H1 (cell line): ENCODE measurements around the gene ZNF385B. TPM values are rescaled to one million over a fixed set of nuclear protein-coding genes. Genes with fewer than 3 reads are reported as not detected.

Source experiments
- CTCF ChIA-PET: fragments of 300-600 bp; sonication (Branson Sonifier 250); formaldehyde crosslinking; loops from one replicate; lab custom pipeline; 2021; ENCODE audit not compliant: partially characterized antibody; lab: Charles Lee
- POLR2A ChIA-PET: fragments of 300-600 bp; sonication (Branson Sonifier 250); formaldehyde crosslinking; loops from one replicate; lab custom pipeline; 2021; ENCODE audit warnings: inconsistent platforms; ENCODE audit not compliant: partially characterized antibody; lab: Charles Lee
- DNase-seq, 2 experiments: peaks; one replicate each; pipeline versions ENCODE4 v3.0.0 to v3.0.0-alpha.2; 2010 to 2022; ENCODE audit warnings: low spot score in 2 of 2, low read depth in 1 of 2, mixed read lengths in 1 of 2
- FAIRE-seq: peaks from 2 replicates; lab custom pipeline; 2011; peaks lifted over from hg19 to GRCh38; lab: Jason Lieb, UNC
- H2AFZ ChIP-seq: 2 replicates; pipeline ENCODE4 v1.8.1; 2012; ENCODE audit warnings: low read length, inconsistent platforms
- H2AK5ac ChIP-seq: 2 replicates; pipeline ENCODE4 v1.6.1; 2013; ENCODE audit warnings: low read depth, low read length
- H2BK120ac ChIP-seq: replicated peaks from 2 replicates; pipeline ENCODE3; 2013; ENCODE audit warnings: low read depth, low read length, inconsistent platforms
- H2BK12ac ChIP-seq: 2 replicates; pipeline ENCODE4 v1.6.1; 2013; ENCODE audit warnings: low read depth, low read length
- H2BK15ac ChIP-seq: 2 replicates; pipeline ENCODE4 v1.6.1; 2013; ENCODE audit warnings: low read length
- H2BK20ac ChIP-seq: 2 replicates; pipeline ENCODE4 v1.6.1; 2013; ENCODE audit warnings: low read length
- H2BK5ac ChIP-seq: 2 replicates; pipeline ENCODE4 v1.6.1; 2013; ENCODE audit warnings: low read depth, low read length
- H3K14ac ChIP-seq: 2 replicates; pipeline ENCODE4 v1.6.1; 2013; ENCODE audit warnings: inconsistent platforms; ENCODE audit not compliant: insufficient read length
- H3K18ac ChIP-seq: 2 replicates; pipeline ENCODE4 v1.6.1; 2013; ENCODE audit warnings: low read length; ENCODE audit errors: extremely low read depth
- H3K23ac ChIP-seq: 2 replicates; pipeline ENCODE4 v1.6.1; 2013; ENCODE audit warnings: inconsistent platforms; ENCODE audit not compliant: insufficient read length
- H3K23me2 ChIP-seq: 2 replicates; pipeline ENCODE4 v1.6.1; 2013; ENCODE audit warnings: low read depth, low read length
- H3K27ac ChIP-seq: 2 replicates; pipeline ENCODE4 v1.6.1; 2011; ENCODE audit warnings: low read depth, low read length, inconsistent platforms
- H3K27me3 ChIP-seq, 4 experiments: replicated peaks in 1 of 4; 1 replicate in 1 of 4; 2 replicates in 3 of 4; pipeline versions ENCODE4 v1.6.1 to v1.8.1; 2011 to 2013; ENCODE audit warnings: low read length in 3 of 4, mild to moderate bottlenecking in 3 of 4, inconsistent platforms in 2 of 4, mixed read lengths in 2 of 4, moderate library complexity in 1 of 4; ENCODE audit not compliant: control insufficient read depth in 3 of 4, insufficient read depth in 3 of 4; ENCODE audit errors: extremely low read depth in 1 of 4
- H3K36me3 ChIP-seq, 4 experiments: 2 replicates each; pipeline versions ENCODE4 v1.6.1 to v1.8.1; 2011 to 2013; ENCODE audit warnings: mild to moderate bottlenecking in 4 of 4, low read length in 3 of 4, moderate library complexity in 2 of 4, control low read depth in 1 of 4, inconsistent platforms in 1 of 4; ENCODE audit not compliant: insufficient read depth in 4 of 4, control insufficient read depth in 2 of 4
- H3K4ac ChIP-seq: replicated peaks from 2 replicates; pipeline ENCODE3; 2013; ENCODE audit warnings: low read length, low read depth, mixed read lengths, inconsistent platforms; ENCODE audit not compliant: insufficient read length
- H3K4me1 ChIP-seq, 4 experiments: replicated peaks in 1 of 4; 1 replicate in 1 of 4; 2 replicates in 3 of 4; pipeline versions ENCODE4 v1.6.1 to v1.8.1; 2011 to 2013; ENCODE audit warnings: low read length in 3 of 4, inconsistent platforms in 2 of 4, mixed read lengths in 1 of 4; ENCODE audit not compliant: insufficient read depth in 4 of 4, control insufficient read depth in 3 of 4
- H3K4me2 ChIP-seq, 2 experiments: 2 replicates each; pipeline versions ENCODE4 v1.6.1 to v1.8.1; 2011 to 2013; ENCODE audit warnings: low read depth in 2 of 2, low read length in 2 of 2, control low read depth in 1 of 2, inconsistent platforms in 1 of 2, mild to moderate bottlenecking in 1 of 2; ENCODE audit not compliant: insufficient read depth in 1 of 2
- H3K4me3 ChIP-seq, 4 experiments: fragments of 200-600, 300-600 bp in 1 of 4; sonication (generic), shearing (Covaris generic), sonication (Bioruptor Twin) in 1 of 4; 2 replicates each; pipeline versions ENCODE4 v1.5.1 to v1.8.1; 2011 to 2016; ENCODE audit warnings: low read length in 4 of 4, low read depth in 3 of 4, control low read depth in 2 of 4, inconsistent platforms in 2 of 4, mild to moderate bottlenecking in 2 of 4, mixed read lengths in 1 of 4, moderate library complexity in 1 of 4; ENCODE audit not compliant: insufficient read depth in 2 of 4; ENCODE audit errors: extremely low read depth in 1 of 4
- H3K56ac ChIP-seq: replicated peaks from 2 replicates; pipeline ENCODE3; 2013; ENCODE audit warnings: low read depth, mild to moderate bottlenecking, mixed read lengths, low read length, inconsistent platforms; ENCODE audit not compliant: insufficient read length
- H3K79me1 ChIP-seq: 2 replicates; pipeline ENCODE4 v1.6.1; 2013; ENCODE audit warnings: low read depth, low read length, control low read depth
- H3K79me2 ChIP-seq, 2 experiments: 2 replicates each; pipeline versions ENCODE4 v1.6.1 to v1.8.1; 2012 to 2013; ENCODE audit warnings: low read length in 2 of 2, mild to moderate bottlenecking in 2 of 2, inconsistent platforms in 1 of 2; ENCODE audit not compliant: insufficient read depth in 2 of 2, control insufficient read depth in 1 of 2
- H3K9ac ChIP-seq, 4 experiments: replicated peaks in 1 of 4; 1 replicate in 1 of 4; 2 replicates in 3 of 4; pipeline versions ENCODE4 v1.6.1 to v1.8.1; 2011 to 2013; ENCODE audit warnings: low read depth in 3 of 4, low read length in 3 of 4, control low read depth in 2 of 4, mild to moderate bottlenecking in 2 of 4, moderate library complexity in 2 of 4, inconsistent platforms in 1 of 4; ENCODE audit errors: extremely low read depth in 1 of 4
- H3K9me3 ChIP-seq, 2 experiments: 2 replicates each; pipeline versions ENCODE4 v1.6.1 to v1.8.1; 2012 to 2013; ENCODE audit warnings: mild to moderate bottlenecking in 2 of 2, moderate library complexity in 2 of 2, control low read depth in 1 of 2, inconsistent platforms in 1 of 2, low read depth in 1 of 2, low read length in 1 of 2, mixed read lengths in 1 of 2; ENCODE audit not compliant: insufficient read depth in 2 of 2
- H4K20me1 ChIP-seq, 2 experiments: replicated peaks in 1 of 2; 2 replicates each; pipeline versions ENCODE3 to v1.8.1; 2011 to 2013; ENCODE audit warnings: inconsistent platforms in 2 of 2, low read length in 2 of 2, mild to moderate bottlenecking in 1 of 2; ENCODE audit not compliant: insufficient read depth in 2 of 2, control insufficient read depth in 1 of 2
- H4K5ac ChIP-seq: 2 replicates; pipeline ENCODE4 v1.6.1; 2013; ENCODE audit warnings: low read length, low read depth, mixed read lengths, inconsistent platforms; ENCODE audit not compliant: insufficient read length
- H4K8ac ChIP-seq: 2 replicates; pipeline ENCODE4 v1.8.0; 2013; ENCODE audit warnings: mild to moderate bottlenecking, moderate library complexity, low read length, inconsistent platforms; ENCODE audit not compliant: insufficient read depth; ENCODE audit errors: extremely low read depth
- H4K91ac ChIP-seq: replicated peaks from 2 replicates; pipeline ENCODE3; 2013; ENCODE audit warnings: low read length, mixed read lengths, inconsistent platforms; ENCODE audit not compliant: insufficient read length
- ASH2L ChIP-seq: fragments of 200-600, 300-600 bp; sonication (generic); IDR thresholded peaks from one replicate; pipeline ENCODE4 v1.7.1; 2017; ENCODE audit warnings: low read length
- CTBP2 ChIP-seq: IDR thresholded peaks from 2 replicates; pipeline ENCODE4 v1.7.0; 2011; ENCODE audit warnings: borderline replicate concordance, mild to moderate bottlenecking, moderate library complexity, mixed read lengths, low read length; ENCODE audit not compliant: insufficient read depth, insufficient read length
- POLR2A ChIP-seq, 2 experiments: IDR thresholded peaks; 1 replicate in 1 of 2; 2 replicates in 1 of 2; pipeline ENCODE4 v1.6.1; 2011; ENCODE audit warnings: low read depth in 2 of 2, low read length in 2 of 2, mild to moderate bottlenecking in 2 of 2; ENCODE audit errors: control extremely low read depth in 1 of 2
- TEAD4 ChIP-seq: IDR thresholded peaks from 2 replicates; pipeline ENCODE4 v1.6.1; 2012; ENCODE audit warnings: low read depth, low read length, inconsistent platforms, mixed read lengths
- WGBS, 2 experiments: shearing (Covaris generic) in 1 of 2; methylation state at CpG; one replicate each; pipeline versions ENCODE4 v1.1.6 to v1.1.7; 2013 to 2015; ENCODE audit warnings: low lambda C conversion rate in 2 of 2, mixed read lengths in 2 of 2, inconsistent platforms in 1 of 2, low coverage in 1 of 2, missing lambda C conversion rate in 1 of 2; ENCODE audit not compliant: insufficient replicate concordance in 2 of 2, insufficient coverage in 1 of 2, insufficient read length in 1 of 2; ENCODE audit errors: extremely low coverage in 1 of 2, missing lambda C conversion rate in 1 of 2; 5-methylcytosine and 5-hydroxymethylcytosine counted together
- polyA plus RNA-seq, 7 experiments: library from polyadenylated mRNA; depleted of rRNA in 3 of 7; stranded (reverse) in 5 of 7; unstranded in 2 of 7; fragments of >200 nt in 5 of 7; fragments of 200-250 nt in 2 of 7; gene quantifications; 1 replicate in 5 of 7; 2 replicates in 1 of 7; 4 replicates in 1 of 7; pipeline versions ENCODE4 v1.2.1 to v1.2.3, GENCODE V29; 2011 to 2013; ENCODE audit warnings: missing spikeins in 2 of 7, mixed read lengths in 2 of 7
- total RNA-seq: library from RNA; stranded (reverse); fragmentation: NEBNext Ultra II Directional; extraction: Animal tissue kit (Norgen Biotek cat#: 25700); gene quantifications from 2 replicates; pipeline ENCODE4 v1.2.1, GENCODE V29; 2021
- TF ChIP-seq, protein P1 (sequence below): IDR thresholded peaks from 2 replicates; pipeline ENCODE4 v1.6.1; 2011; ENCODE audit warnings: low read depth, mild to moderate bottlenecking, low read length; ENCODE audit not compliant: insufficient read depth

ZNF385B gene
- total and polyA plus RNA-seq, 2 of the 8 experiments (the other 6 are each of a cell fraction or from before 2014, with no cell fraction given) = 1.1 to 3.7 TPM

DNA sequence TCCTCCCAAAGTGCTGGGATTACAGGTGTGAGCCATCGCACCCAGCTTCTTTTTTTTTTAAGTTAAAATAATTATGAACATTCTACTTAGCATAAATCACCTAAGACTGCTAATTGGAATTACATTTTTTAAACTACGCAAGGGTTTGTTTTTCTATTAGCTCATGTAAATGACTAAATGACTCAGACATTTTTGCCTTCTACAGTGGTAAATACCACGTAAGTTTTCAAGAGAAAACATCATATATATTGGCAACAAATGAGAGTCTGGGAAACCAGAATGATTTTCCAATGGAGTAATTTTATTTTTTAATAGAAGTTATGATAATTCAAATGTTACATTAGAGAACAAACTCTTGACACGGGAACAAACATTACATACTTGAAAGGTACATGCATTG is 259.0 kb downstream of the ZNF385B start:
- Histone ChIP-seq H4K91ac (no peak overlapping the region), H3K23me2 (no peaks in the 10 kb centered on the region), H2AFZ (no peak overlapping the region), H2AK5ac (no peak overlapping the region), H3K9ac (no peak overlapping the region), H3K9me3 (no peaks in the 10 kb centered on the region), H3K79me1 (no peaks in the 10 kb centered on the region), H2BK120ac (no peak overlapping the region), H2BK15ac (no peak overlapping the region), H2BK20ac (no peak overlapping the region), H3K4me3 (no peak overlapping the region), H3K18ac (no peak overlapping the region), H3K23ac (no peak overlapping the region), H3K14ac (no peak overlapping the region), H2BK5ac (no peak overlapping the region), H3K36me3 (no peaks in the 10 kb centered on the region), H4K5ac (no peak overlapping the region), H3K4me1 (no peaks in the 10 kb centered on the region), H3K79me2 (no peaks in the 10 kb centered on the region), H3K56ac (no peak overlapping the region), H3K4ac (no peak overlapping the region), H4K8ac (no peak overlapping the region), H3K27me3 (no peaks in the 10 kb centered on the region), H3K27ac (no peak overlapping the region), H2BK12ac (no peak overlapping the region), H4K20me1 (no peaks in the 10 kb centered on the region), H3K4me2 (no peak overlapping the region)
- 95% methylated on average over 4 of the region's 4 CpGs; no CpG with 5 or more reads in 1 of the 2 experiments for WGBS, 2 experiments
- CTCF ChIA-PET = interaction anchor here (0.6 to 1.9 kb wide), 5 partner anchors 10 to 383 kb away, joined by 3 to 7 read pairs (median 3); no protein-coding TSS in a partner anchor
- FAIRE-seq (no peak), DNase-seq (no peak)
- POLR2A ChIA-PET = interaction anchor here (1.1 kb wide), 1 partner anchor 10 kb away, joined by 4 read pairs; no protein-coding TSS in a partner anchor
- TF ChIP-seq TEAD4 = no peak
- TF ChIP-seq POLR2A (IDR thresholded peaks at IDR 0.05; ENCODE audit: control extremely low read depth in 1 of 2, low read depth in 2 of 2, low read length in 2 of 2) = no peak
- no peak for TF ChIP-seq CTBP2
- no peak for TF ChIP-seq ASH2L
- TF ChIP-seq, protein P1, sequence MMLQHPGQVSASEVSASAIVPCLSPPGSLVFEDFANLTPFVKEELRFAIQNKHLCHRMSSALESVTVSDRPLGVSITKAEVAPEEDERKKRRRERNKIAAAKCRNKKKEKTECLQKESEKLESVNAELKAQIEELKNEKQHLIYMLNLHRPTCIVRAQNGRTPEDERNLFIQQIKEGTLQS = no peak
